GM19240 (cell line): ENCODE data around the gene NHSL1.
"Not testable (repeated sequence)": the region's sequence is repeated elsewhere in the genome, so short reads cannot be mapped to it uniquely, and the experiment has no call there.

Experiments used
- DNase-seq: peaks from one replicate; pipeline ENCODE4 v3.0.0; 2011; ENCODE audit warnings: low spot score; ENCODE audit not compliant: insufficient read length

NHSL1 gene

DNA sequence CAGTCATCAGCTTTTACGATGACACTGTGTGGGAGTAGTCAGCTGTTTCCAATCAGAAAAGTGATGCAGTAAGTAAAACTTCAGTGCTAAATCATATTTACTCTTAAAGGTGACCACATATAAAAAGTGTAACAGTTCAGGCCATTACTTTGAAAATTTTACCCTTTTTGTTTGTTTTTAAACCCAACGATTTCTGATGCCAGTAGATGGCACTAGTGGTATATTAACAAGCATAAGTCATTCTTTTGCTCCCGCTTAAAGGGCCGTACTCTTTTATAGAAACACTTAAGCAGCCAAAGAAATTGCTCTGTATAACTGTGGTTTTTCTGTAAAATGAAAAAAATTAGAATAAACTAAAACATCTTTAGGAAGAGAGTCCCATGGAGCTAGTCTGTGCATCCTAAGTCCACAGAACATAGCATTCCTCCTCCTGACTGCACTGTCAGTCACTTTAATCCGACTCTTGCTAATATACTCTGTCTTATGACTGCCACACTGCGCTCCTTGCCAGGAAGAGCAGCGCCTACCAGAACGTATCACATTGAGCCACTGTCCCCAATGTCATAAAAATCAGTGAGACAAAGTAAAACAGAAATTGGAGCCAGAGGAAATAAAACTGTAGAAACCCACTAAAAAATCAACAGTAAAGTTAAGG is 70.2 kb downstream of the NHSL1 start:
- no peak for DNase-seq

- DNase-seq = no peak
Observed at GRCh38 chr6:138427701-138428100, 71.6 kb downstream of the NHSL1 start.

DNA sequence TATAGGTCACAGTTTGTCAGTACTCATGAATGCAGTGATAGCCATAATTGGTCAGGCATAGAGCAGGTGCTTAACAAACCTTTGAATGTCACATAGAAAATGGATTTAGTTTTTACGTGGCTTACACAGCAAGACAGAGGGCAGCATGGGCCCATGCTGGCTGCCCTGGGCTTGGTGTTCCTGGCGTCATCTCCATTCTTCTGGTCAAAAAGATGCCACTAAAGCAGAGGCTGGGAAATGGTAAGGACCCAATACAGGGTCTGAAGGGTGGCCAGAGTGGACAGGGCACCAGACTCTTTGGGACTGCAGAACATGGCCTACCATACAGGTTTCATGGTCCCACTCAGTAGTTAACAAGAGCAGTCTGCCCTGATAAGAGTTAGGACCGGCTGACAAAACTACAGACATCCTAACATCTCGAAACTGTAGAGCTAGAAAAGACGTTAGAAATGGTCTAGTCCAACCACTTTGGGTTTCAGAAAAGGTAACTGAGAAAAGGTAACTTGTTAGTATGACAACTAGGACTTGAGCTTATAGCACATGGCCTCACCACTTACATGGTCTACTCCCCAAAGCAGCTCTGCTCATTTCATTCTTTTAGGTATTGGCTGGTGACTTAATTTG is 72.7 kb downstream of the NHSL1 start:
- no peak for DNase-seq

DNA sequence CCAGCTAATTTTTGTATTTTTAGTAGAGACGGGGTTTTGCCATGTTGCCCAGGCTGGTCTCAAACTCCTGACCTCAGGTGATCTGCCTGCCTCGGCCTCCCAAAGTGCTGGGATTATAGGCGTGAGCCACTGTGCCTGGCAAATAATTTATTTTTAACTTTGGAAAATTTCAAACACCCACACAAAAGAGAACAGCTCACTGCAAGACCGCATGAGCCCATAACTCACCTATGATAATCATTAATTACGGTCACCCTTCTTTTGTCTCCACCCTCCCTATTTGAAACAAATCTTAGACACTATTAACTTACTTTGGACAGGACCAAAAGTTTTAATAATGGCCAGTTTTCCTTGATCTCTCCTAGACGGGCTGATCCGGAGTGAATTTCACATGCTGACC is 74.0 kb downstream of the NHSL1 start:
- not testable (repeated sequence) for DNase-seq

DNA sequence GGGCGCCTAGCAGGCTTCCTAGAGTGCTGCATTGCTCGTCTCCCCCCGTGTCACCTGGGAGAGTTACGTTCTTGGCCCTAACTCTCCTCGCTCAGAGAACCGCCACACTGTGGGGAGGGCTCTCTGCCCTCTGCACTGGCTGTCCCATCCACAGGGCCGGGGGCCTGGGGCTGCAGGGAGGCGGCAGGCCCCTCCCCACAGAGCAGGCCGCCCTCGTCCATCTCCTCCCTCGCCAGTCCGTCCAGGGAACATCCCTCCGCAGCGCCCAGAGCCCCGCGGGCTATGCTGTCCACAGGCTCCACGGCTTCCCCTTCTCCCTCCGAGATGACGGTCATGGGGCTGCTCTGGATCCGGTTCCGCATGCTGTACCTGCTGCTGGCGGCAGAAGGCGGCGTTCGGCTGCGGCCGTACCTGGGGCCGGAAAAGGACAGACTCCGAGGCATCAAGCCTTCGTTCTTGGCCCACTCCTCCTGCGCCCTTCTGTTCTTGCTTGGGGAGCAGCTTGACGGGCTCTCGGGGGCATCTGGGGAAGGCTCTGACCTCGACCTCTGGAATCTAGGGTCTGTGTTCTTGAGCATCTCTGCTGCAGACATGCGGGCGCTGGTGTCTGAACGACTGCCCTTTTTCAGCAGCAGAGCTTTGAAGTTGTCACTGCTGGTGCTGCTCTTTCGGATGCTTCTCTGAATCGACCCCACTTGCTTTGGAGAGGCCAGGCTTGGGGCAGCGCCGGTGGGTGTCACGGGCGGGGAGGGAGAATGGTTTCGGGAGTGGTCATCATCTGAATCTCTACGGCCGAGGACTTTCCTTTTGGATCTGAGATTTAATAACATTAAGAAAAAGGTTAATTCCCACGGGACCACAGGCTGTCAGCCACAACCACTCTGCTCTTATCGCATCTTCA is 75.0 kb downstream of the NHSL1 start:
- no peak for DNase-seq

GRCh38 chr6:138422861-138423260 is 76.4 kb downstream of the NHSL1 start:
- no peak for DNase-seq

DNA sequence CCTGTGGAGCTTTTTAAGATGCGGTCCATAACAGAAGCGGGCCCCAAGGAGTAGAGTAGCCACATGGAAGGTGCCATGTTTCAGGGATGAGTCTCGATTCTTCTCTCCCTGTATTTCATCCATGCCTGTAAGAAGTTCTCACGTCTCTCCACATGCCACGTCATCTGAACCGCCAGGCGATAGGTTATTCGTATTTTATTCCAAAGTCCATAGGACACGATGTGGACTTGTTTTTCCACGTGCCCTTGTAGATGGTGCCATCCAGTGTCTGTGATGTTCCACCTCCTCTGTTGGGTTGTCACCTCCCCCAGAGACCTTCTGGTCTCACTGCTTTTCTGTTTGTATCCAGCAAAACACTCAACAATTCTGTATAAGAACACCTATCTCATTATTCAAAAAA is 77.7 kb downstream of the NHSL1 start:
- DNase-seq = no peak

- no peak for DNase-seq
Observed at GRCh38 chr6:138421089-138421488, 78.2 kb downstream of the NHSL1 start.

- no peak for DNase-seq
Observed at GRCh38 chr6:138420356-138420755, 78.9 kb downstream of the NHSL1 start.

DNA sequence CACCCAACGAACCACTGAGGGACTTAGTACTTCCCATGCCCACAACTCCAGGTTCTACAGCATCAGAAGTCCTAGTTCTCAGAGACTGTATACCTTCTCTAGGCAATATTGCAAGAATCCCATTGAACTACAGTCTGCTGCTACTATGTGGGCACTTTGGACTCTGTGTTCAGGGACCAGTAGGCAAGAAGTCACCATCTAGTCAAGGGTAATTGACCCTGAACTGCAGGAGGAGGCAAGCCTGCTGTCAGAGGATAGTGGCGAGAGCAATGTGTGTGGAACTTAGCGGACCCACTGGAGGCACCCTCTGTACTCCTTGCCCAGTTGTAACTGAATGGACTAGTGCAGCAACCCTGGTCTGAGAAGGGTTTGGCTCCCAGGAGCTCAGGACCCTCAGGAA is 79.5 kb downstream of the NHSL1 start:
- no peak for DNase-seq

GRCh38 chr6:138418118-138418742 is 81.1 kb downstream of the NHSL1 start:
- no peak for DNase-seq

GRCh38 chr6:138417493-138418117 is 81.7 kb downstream of the NHSL1 start:
- DNase-seq = no peak

DNA sequence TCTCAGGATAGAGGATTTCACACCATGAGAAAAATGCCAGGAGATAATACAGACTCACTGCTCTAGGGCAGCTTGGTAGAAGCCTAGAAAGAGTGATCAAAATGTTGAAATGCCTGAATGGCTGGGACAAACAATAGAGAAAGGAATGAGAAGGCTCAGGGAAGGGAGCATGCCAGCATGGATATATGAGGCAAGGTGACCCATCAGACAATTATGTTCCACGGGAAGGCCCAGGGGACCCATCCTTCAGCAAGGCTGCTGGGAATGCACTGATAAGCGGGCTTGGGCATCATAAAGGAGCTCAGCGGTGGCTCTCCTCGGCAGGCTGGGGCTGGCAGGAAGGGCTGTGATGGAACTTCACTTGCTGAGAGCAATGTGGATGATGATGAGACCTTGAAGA is 83.1 kb downstream of the NHSL1 start:
- DNase-seq = no peak

- DNase-seq = no peak
Observed at GRCh38 chr6:138415125-138415524, 84.2 kb downstream of the NHSL1 start.

GRCh38 chr6:138410972-138411880 is 88.1 kb downstream of the NHSL1 start:
- no peak for DNase-seq

GRCh38 chr6:138410048-138410735 is 89.1 kb downstream of the NHSL1 start:
- no peak for DNase-seq

- DNase-seq = no peak
Observed at GRCh38 chr6:138406443-138406842, 92.9 kb downstream of the NHSL1 start.

DNA sequence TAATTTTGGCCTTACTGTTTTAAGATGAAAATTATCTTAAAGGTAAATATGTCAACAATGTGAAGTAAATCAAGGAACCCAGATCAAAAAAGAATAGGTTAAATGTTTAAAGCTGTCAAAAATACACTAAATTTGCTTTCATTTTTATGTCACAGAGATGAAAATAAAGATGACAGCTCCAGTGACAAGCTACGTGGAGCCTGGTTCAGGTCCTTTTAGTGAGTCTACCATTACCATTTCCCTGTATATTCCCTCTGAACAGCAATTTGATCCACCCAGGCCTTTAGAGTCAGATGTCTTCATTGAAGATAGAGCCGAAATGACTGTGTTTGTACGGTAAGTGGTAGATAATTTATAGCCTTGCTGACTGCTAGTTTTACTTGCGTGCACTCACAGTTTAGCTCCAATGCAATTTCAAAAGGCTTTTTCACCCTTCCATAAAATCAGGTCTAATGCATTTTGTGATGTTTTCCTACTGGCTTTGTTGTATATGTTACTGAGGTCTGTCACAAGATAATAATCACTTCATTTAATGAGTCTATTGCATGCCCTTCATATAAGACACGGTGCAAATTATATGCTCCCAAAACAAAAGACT is 93.4 kb downstream of the NHSL1 start:
- DNase-seq = no peak

- no peak for DNase-seq
Observed at GRCh38 chr6:138404666-138405337, 94.5 kb downstream of the NHSL1 start.
